Spleen (tissue), 11 donors: ENCODE measurements around the gene NEO1. TPM values are rescaled to one million over a fixed set of nuclear protein-coding genes. Genes with fewer than 3 reads are reported as not detected.

Experiments
- DNase-seq: peaks from one replicate; pipeline ENCODE4 v3.0.0-alpha.2; 2020
- H3K27ac ChIP-seq, 8 donors: fragments of 200-600 bp; sonication (generic) in 7 of 8; 1 replicate in 4 of 8; 2 replicates in 4 of 8; pipeline versions ENCODE4 v1.5.0 to v1.8.0; 2016 to 2021; ENCODE audit warnings: inconsistent platforms in 4 of 8, mild to moderate bottlenecking in 4 of 8, moderate library complexity in 1 of 8
- H3K27me3 ChIP-seq, 7 donors: fragments of 200-600 bp; sonication (generic) in 6 of 7; replicated peaks in 1 of 7; 1 replicate in 4 of 7; 2 replicates in 3 of 7; pipeline versions ENCODE4 v1.5.0 to v1.8.0; 2016 to 2021; ENCODE audit warnings: inconsistent platforms in 3 of 7, mild to moderate bottlenecking in 1 of 7
- H3K36me3 ChIP-seq, 6 donors: fragments of 200-600 bp; sonication (generic) in 5 of 6; 1 replicate in 4 of 6; 2 replicates in 2 of 6; pipeline versions ENCODE4 v1.5.0 to v1.8.0; 2016 to 2021; ENCODE audit warnings: inconsistent platforms in 2 of 6
- H3K4me1 ChIP-seq, 6 donors: fragments of 200-600 bp; sonication (generic) in 5 of 6; 1 replicate in 3 of 6; 2 replicates in 3 of 6; pipeline versions ENCODE4 v1.5.0 to v1.8.0; 2016 to 2021; ENCODE audit warnings: inconsistent platforms in 3 of 6
- H3K4me3 ChIP-seq, 8 donors: fragments of 200-600 bp; sonication (generic) in 7 of 8; 1 replicate in 4 of 8; 2 replicates in 4 of 8; pipeline versions ENCODE4 v1.5.0 to v1.8.0; 2016 to 2021; ENCODE audit warnings: inconsistent platforms in 4 of 8, mild to moderate bottlenecking in 4 of 8, moderate library complexity in 2 of 8
- H3K9me3 ChIP-seq, 8 donors: fragments of 200-600 bp; sonication (generic) in 7 of 8; 1 replicate in 4 of 8; 2 replicates in 4 of 8; pipeline versions ENCODE4 v1.5.0 to v1.8.0; 2016 to 2021; ENCODE audit warnings: inconsistent platforms in 4 of 8
- CTCF ChIP-seq, 11 experiments: fragments of 200-600 bp in 7 of 11; fragments of 450-650 bp in 4 of 11; sonication (generic) in 4 of 11; IDR thresholded peaks in 8 of 11; conservative IDR thresholded peaks in 3 of 11; 1 replicate in 7 of 11; 2 replicates in 4 of 11; pipeline versions ENCODE4 v1.4.0 to v1.8.0; 2016 to 2021; ENCODE audit warnings: antibody characterized with exemption in 11 of 11, inconsistent platforms in 4 of 11, mild to moderate bottlenecking in 1 of 11
- POLR2A ChIP-seq, 3 donors: fragments of 450-650 bp; IDR thresholded peaks; one replicate each; pipeline ENCODE4 v1.5.1; 2017; ENCODE audit warnings: antibody characterized with exemption in 3 of 3, mild to moderate bottlenecking in 1 of 3
- POLR2AphosphoS5 ChIP-seq, 3 donors: sonication (generic); formaldehyde crosslinking; IDR thresholded peaks; one replicate each; pipeline ENCODE4 v1.5.1; 2017; ENCODE audit warnings: antibody characterized with exemption in 3 of 3
- WGBS, 5 donors: extraction: QIAGEN DNeasy Blood & Tissue Kit in 3 of 5; methylation state at CpG; one replicate each; pipeline versions ENCODE4 v1.1.5 to v1.1.7; 2013 to 2018; 5-methylcytosine and 5-hydroxymethylcytosine counted together
- intact Hi-C: fragments of 100-400 bp; cut with DNase I; formaldehyde crosslinking; loops from one replicate; pipeline ENCODE4 v1.15.0; 2023; ENCODE audit warnings: low total_unique reads
- polyA plus RNA-seq, 3 donors: library from polyadenylated mRNA; stranded (reverse); fragments of 200-250 nt; gene quantifications; one replicate each; pipeline ENCODE4 v1.2.1, GENCODE V29; 2013
- total RNA-seq, 7 donors: library from RNA; depleted of rRNA in 3 of 7; stranded (reverse); fragments of >200 nt in 3 of 7; fragmentation: NEBNext Ultra II Directional in 4 of 7; extraction: Animal tissue kit (Norgen Biotek cat#: 25700) in 4 of 7; gene quantifications; one replicate each; pipeline versions ENCODE4 v1.1.0 to v1.2.1, GENCODE V29; 2016 to 2021
- donor health status: healthy with polysubstance abuse.
- donor health status: DM: no; HTN: no; CAD: no; lungs with moderate emphysema.
- donor health status: DM: no; HTN: no; CAD: no.
- donor health status: Bipolar disorder and iron deficiency.
- donor health status: healthy.
- donor health status: DM: no; HTN: no; CAD: no.
- donor health status: DM: yes; HTN: yes; CAD: no.

Gene NEO1
- total and polyA plus RNA-seq, 10 donors = 1.4 to 14.3 (median 10.5) TPM

- no peak for TF ChIP-seq POLR2A (IDR thresholded peaks at IDR 0.05)
- TF ChIP-seq CTCF (IDR thresholded peaks at IDR 0.05 in 8 of 11, conservative IDR thresholded peaks at IDR 0.05 in 3 of 11) = no peak
- no peak for TF ChIP-seq POLR2AphosphoS5 (IDR thresholded peaks at IDR 0.05)
- no peak overlapping the region for H3K27ac ChIP-seq
- H3K4me3 ChIP-seq = no peak overlapping the region
- WGBS, 5 donors = 91 to 96% (median 93%) methylated on average over 2 of the region's 2 CpGs
- H3K4me1 ChIP-seq = no peaks in the 10 kb centered on the region
- H3K9me3 ChIP-seq = peaks cover 0 to 9% (median 0%) of the 10 kb centered on the region in 8 donors
- H3K36me3 ChIP-seq = no peaks in the 10 kb centered on the region
- intact Hi-C loops = no loop called here
- DNase-seq = no peak
- no peaks in the 10 kb centered on the region for H3K27me3 ChIP-seq
These were observed 124.3 kb downstream of the NEO1 start for GRCh38 chr15:73176598-73176997.

DNA sequence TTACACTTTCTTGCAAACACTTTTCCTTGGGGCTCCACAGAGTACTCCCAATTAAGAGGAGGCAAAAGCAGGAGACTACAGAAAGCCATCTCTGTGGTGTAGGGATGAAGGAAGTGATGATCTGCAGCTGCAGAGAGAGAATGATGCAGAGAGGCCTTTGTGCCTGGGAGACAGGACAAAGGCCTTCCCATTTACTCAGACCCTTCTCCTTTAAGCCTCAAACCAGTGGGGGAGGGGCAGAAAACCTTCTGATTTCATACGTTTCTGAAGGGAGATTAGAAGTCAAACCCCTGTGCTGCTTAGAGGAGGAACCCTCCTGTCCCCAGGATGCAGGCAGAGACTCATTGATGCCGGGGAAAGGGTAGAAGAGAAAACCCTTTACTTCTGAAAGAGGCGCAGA, 130.8 kb downstream of the NEO1 start:
- peaks cover 0 to 17% (median 4%) of the 10 kb centered on the region in 8 donors for H3K9me3 ChIP-seq
- DNase-seq = no peak
- no peaks in the 10 kb centered on the region for H3K27me3 ChIP-seq
- TF ChIP-seq POLR2A (IDR thresholded peaks at IDR 0.05) = no peak
- no peak for TF ChIP-seq CTCF (IDR thresholded peaks at IDR 0.05 in 8 of 11, conservative IDR thresholded peaks at IDR 0.05 in 3 of 11)
- no peak for TF ChIP-seq POLR2AphosphoS5 (IDR thresholded peaks at IDR 0.05)
- WGBS, 5 donors = 82 to 95% (median 90%) methylated on average over 3 of the region's 3 CpGs
- no peaks in the 10 kb centered on the region for H3K4me1 ChIP-seq
- H3K36me3 ChIP-seq = no peaks in the 10 kb centered on the region
- intact Hi-C loops = no loop called here
- no peak overlapping the region for H3K4me3 ChIP-seq
- no peak overlapping the region for H3K27ac ChIP-seq

DNA sequence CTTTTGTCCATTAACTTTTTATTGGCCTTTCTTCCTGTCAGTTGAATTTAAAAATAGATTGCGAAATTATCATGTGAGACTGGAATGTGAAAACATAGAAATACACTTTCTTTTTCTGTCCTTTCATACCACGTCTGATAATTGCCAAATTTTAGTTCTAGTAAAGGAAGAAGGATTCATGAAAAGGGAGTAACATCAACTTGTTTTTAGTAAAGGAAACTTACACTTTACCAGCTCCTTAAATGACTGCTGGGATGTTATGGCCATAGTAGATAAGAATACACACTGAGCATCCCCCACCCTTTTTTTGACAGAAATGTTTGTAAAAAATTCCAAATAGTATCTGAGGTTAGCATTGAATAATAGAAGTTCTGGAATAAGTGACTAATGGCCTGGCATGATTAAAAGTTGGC, 137.9 kb downstream of the NEO1 start:
- WGBS, 5 donors = 49 to 67% (median 58%) methylated on average over 2 of the region's 2 CpGs
- TF ChIP-seq CTCF (IDR thresholded peaks at IDR 0.05 in 8 of 11, conservative IDR thresholded peaks at IDR 0.05 in 3 of 11) (no peak), POLR2AphosphoS5 (IDR thresholded peaks at IDR 0.05) (no peak), POLR2A (IDR thresholded peaks at IDR 0.05) (no peak)
- no peaks in the 10 kb centered on the region for H3K4me1 ChIP-seq
- intact Hi-C loops = no loop called here
- H3K27me3 ChIP-seq = no peaks in the 10 kb centered on the region
- H3K36me3 ChIP-seq = no peaks in the 10 kb centered on the region
- H3K27ac ChIP-seq = no peak overlapping the region
- no peak for DNase-seq
- peaks cover 0 to 8% (median 2%) of the 10 kb centered on the region in 8 donors for H3K9me3 ChIP-seq
- no peak overlapping the region for H3K4me3 ChIP-seq

DNA sequence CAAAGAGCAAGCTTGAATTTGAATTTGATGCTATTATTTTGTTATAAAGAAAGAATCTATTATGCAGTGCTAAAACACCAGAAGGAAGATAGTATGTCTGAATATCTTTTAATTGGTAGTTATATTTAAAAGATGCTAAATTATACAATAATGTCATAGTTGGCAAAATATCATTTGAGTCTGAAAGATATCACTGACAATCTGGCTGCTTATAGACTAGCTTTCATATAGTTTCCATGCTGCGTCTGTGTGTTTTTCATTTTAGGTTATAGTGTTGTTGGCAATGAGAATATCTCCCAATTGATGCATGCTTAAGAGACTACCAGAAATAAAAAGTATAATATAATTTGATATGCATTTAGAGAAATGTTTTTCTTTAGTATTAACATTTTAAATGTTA, 142.9 kb downstream of the NEO1 start:
- Histone ChIP-seq H3K27me3 (no peaks in the 10 kb centered on the region), H3K4me1 (no peaks in the 10 kb centered on the region), H3K36me3 (no peaks in the 10 kb centered on the region), H3K27ac (no peak overlapping the region), H3K9me3 (no peaks in the 10 kb centered on the region), H3K4me3 (no peak overlapping the region)
- TF ChIP-seq CTCF (IDR thresholded peaks at IDR 0.05 in 8 of 11, conservative IDR thresholded peaks at IDR 0.05 in 3 of 11) = no peak
- no peak for DNase-seq
- 87 to 98% (median 97%) methylated on average over 1 of the region's 1 CpG for WGBS, 5 donors
- intact Hi-C loops = no loop called here
